ENCODE results near the gene CYP8B1. TPM values are rescaled to one million over a fixed set of nuclear protein-coding genes. Genes with fewer than 3 reads are reported as not detected.

Gene CYP8B1
- total and polyA plus RNA-seq, 2 of the 13 experiments (the other 11 are each of a cell fraction or from before 2014, with no cell fraction given): 0.58 to 2.0 TPM

- TF ChIP-seq ZBTB3 (CRISPR knock-in tag; IDR thresholded peaks at IDR 0.05; ENCODE audit: borderline replicate concordance, low read depth) (no peak), YEATS4 (CRISPR knock-in tag; IDR thresholded peaks at IDR 0.05; ENCODE audit: borderline replicate concordance) (no peak), RBM22 (optimal IDR thresholded peaks at IDR 0.05; ENCODE audit: low read length) (no peak), SNAPC5 (CRISPR knock-in tag; IDR thresholded peaks at IDR 0.05; ENCODE audit: borderline replicate concordance) (no peak), SRY (CRISPR knock-in tag; IDR thresholded peaks at IDR 0.05) (no peak), ZNF503 (CRISPR knock-in tag; IDR thresholded peaks at IDR 0.05) (no peak), ZNF563 (CRISPR knock-in tag; IDR thresholded peaks at IDR 0.05) (no peak), THAP9 (CRISPR knock-in tag; IDR thresholded peaks at IDR 0.05; ENCODE audit: borderline replicate concordance) (no peak), NFKBIZ (CRISPR knock-in tag; IDR thresholded peaks at IDR 0.05) (no peak), KLF12 (CRISPR knock-in tag; IDR thresholded peaks at IDR 0.05; ENCODE audit: borderline replicate concordance) (no peak), ZBTB39 (CRISPR knock-in tag; IDR thresholded peaks at IDR 0.05) (no peak), NR2F6 (IDR thresholded peaks at IDR 0.05) (no peak), NR2F6 (CRISPR knock-in tag; IDR thresholded peaks at IDR 0.05) (0 out of 2 replicates have a peak, but pooled peaks have one; percentile 35), PCBP1 (IDR thresholded peaks at IDR 0.05; ENCODE audit: borderline replicate concordance, low read depth, low read length) (no peak), NR3C1 (CRISPR knock-in tag; IDR thresholded peaks at IDR 0.05) (no peak), SNAPC2 (CRISPR knock-in tag; IDR thresholded peaks at IDR 0.05) (no peak), ZNF343 (CRISPR knock-in tag; IDR thresholded peaks at IDR 0.05) (no peak), NAIF1 (CRISPR knock-in tag; IDR thresholded peaks at IDR 0.05; ENCODE audit: borderline replicate concordance) (no peak), ZNF546 (CRISPR knock-in tag; conservative IDR thresholded peaks at IDR 0.05) (no peak), JARID2 (CRISPR knock-in tag; IDR thresholded peaks at IDR 0.05; ENCODE audit: insufficient replicate concordance) (no peak), ZNF710 (CRISPR knock-in tag; IDR thresholded peaks at IDR 0.05; ENCODE audit: borderline replicate concordance) (no peak)
Measured at GRCh38 chr3:42846685-42847522, 28.8 kb downstream of the CYP8B1 start (continued).

All from HepG2 (cell line).